GM12878 (cell line): Measurements from ENCODE around the gene PLXNC1. TPM values are rescaled to one million over a fixed set of nuclear protein-coding genes. Genes with fewer than 3 reads are reported as not detected.

Source experiments
- ATAC-seq: fragments of 200-7000 bp; cut with Tn5 transposase; 3 replicates; pipeline ENCODE4 v1.9.1; 2020; ENCODE audit warnings: mild to moderate bottlenecking, moderate library complexity
- BruUV-seq: library from RNA; stranded (reverse); fragments of 400-500 nt; replicated peaks from 2 replicates; lab custom pipeline; 2021; lab: Mats Ljungman, UMichigan
- CTCF ChIA-PET: fragments of 300-600 bp; sonication (Branson Sonifier 250); formaldehyde crosslinking; extraction: SDS; loops from one replicate; lab custom pipeline; 2021; ENCODE audit warnings: inconsistent platforms; lab: Yijun Ruan, JAX
- POLR2A ChIA-PET: fragments of 350-600 bp; formaldehyde crosslinking; extraction: SDS; loops from one replicate; lab custom pipeline; 2021; ENCODE audit warnings: inconsistent platforms; lab: Charles Lee
- RAD21 ChIA-PET: fragments of 300-600 bp; sonication (Branson Sonifier 250); formaldehyde crosslinking; loops from one replicate; lab custom pipeline; 2023; ENCODE audit warnings: antibody characterized with exemption; ENCODE audit not compliant: unreplicated experiment; lab: Charles Lee
- SMC1A ChIA-PET: fragments of 300-600 bp; sonication (Branson Sonifier 250); formaldehyde crosslinking; loops from one replicate; lab custom pipeline; 2023; ENCODE audit not compliant: unreplicated experiment, uncharacterized antibody; lab: Charles Lee
- DNase-seq: peaks from one replicate; pipeline ENCODE4 v3.0.0-alpha.2; 2011; ENCODE audit warnings: low read depth, low spot score
- FAIRE-seq: peaks from 3 replicates; lab custom pipeline; 2011; peaks lifted over from hg19 to GRCh38; lab: Jason Lieb, UNC
- H2AFZ ChIP-seq: 2 replicates; pipeline ENCODE4 v1.6.0; 2011; ENCODE audit warnings: low read depth, low read length, control low read depth; ENCODE audit not compliant: control insufficient read depth
- H3K27ac ChIP-seq: 2 replicates; pipeline ENCODE4 v1.5.1; 2011; ENCODE audit warnings: control low read depth; ENCODE audit not compliant: control insufficient read depth, insufficient read depth
- H3K27me3 ChIP-seq, 2 experiments: replicated peaks in 1 of 2; 2 replicates each; pipeline versions ENCODE4 v1.6.0 to v1.6.1; 2011; ENCODE audit warnings: low read length in 1 of 2; ENCODE audit not compliant: control insufficient read depth in 2 of 2, insufficient read depth in 2 of 2
- H3K36me3 ChIP-seq, 2 experiments: 2 replicates each; pipeline ENCODE4 v1.5.1; 2011; ENCODE audit warnings: low read length in 1 of 2; ENCODE audit not compliant: control insufficient read depth in 2 of 2, insufficient read depth in 2 of 2
- H3K4me1 ChIP-seq: 2 replicates; pipeline ENCODE4 v1.6.1; 2011; ENCODE audit warnings: mild to moderate bottlenecking, low read length, moderate library complexity, mixed read lengths; ENCODE audit not compliant: control insufficient read depth, insufficient read depth
- H3K4me2 ChIP-seq: 2 replicates; pipeline ENCODE4 v1.6.0; 2011; ENCODE audit warnings: control low read depth; ENCODE audit not compliant: control insufficient read depth, insufficient read depth
- H3K4me3 ChIP-seq: fragments of 200-600 bp; sonication (generic); 2 replicates; pipeline ENCODE4 v1.5.1; 2016
- H3K79me2 ChIP-seq: 2 replicates; pipeline ENCODE4 v1.6.0; 2011; ENCODE audit warnings: low read length; ENCODE audit not compliant: control insufficient read depth, insufficient read depth
- H3K9ac ChIP-seq: 2 replicates; pipeline ENCODE4 v1.8.0; 2011; ENCODE audit warnings: low read length, control low read depth, mixed read lengths; ENCODE audit not compliant: control insufficient read depth, insufficient read depth
- H3K9me3 ChIP-seq: replicated peaks from 3 replicates; pipeline ENCODE4 v1.5.1; 2011; ENCODE audit warnings: mild to moderate bottlenecking, low read length; ENCODE audit not compliant: control insufficient read depth, insufficient read depth
- H4K20me1 ChIP-seq: 2 replicates; pipeline ENCODE4 v1.6.0; 2011; ENCODE audit not compliant: control insufficient read depth, insufficient read depth
- NR2F1 ChIP-seq: fragments of 450-650 bp; conservative IDR thresholded peaks from 2 replicates; pipeline ENCODE4 v1.6.1; 2017; ENCODE audit warnings: mild to moderate bottlenecking
- RUNX3 ChIP-seq: IDR thresholded peaks from 2 replicates; pipeline ENCODE4 v1.6.1; 2012; ENCODE audit warnings: low read length, inconsistent platforms
- SMARCA5 ChIP-seq: fragments of 450-650 bp; IDR thresholded peaks from 2 replicates; pipeline ENCODE4 v1.6.1; 2017; ENCODE audit warnings: mild to moderate bottlenecking
- SRF ChIP-seq, 2 experiments: IDR thresholded peaks; 2 replicates each; pipeline ENCODE4 v1.6.1; 2011; ENCODE audit warnings: low read depth in 2 of 2, low read length in 2 of 2, mild to moderate bottlenecking in 1 of 2, moderate library complexity in 1 of 2
- YY1 ChIP-seq: IDR thresholded peaks from 2 replicates; pipeline ENCODE4 v1.6.1; 2011; ENCODE audit warnings: low read depth, mild to moderate bottlenecking, low read length
- WGBS: methylation state at CpG from one replicate; pipeline ENCODE4 v1.1.6; 2016; ENCODE audit warnings: low lambda C conversion rate; ENCODE audit not compliant: insufficient replicate concordance, insufficient coverage; ENCODE audit errors: missing lambda C conversion rate; 5-methylcytosine and 5-hydroxymethylcytosine counted together
- in situ Hi-C: fragments of 300-500 bp; cut with MboI; formaldehyde crosslinking; loops from 9 replicates; pipeline ENCODE4 v1.14.3; 2018; ENCODE audit warnings: mixed read lengths
- intact Hi-C: fragments of 100-400 bp; cut with micrococcal nuclease; formaldehyde crosslinking; loops from one replicate; pipeline ENCODE4 v1.14.2; 2022; ENCODE audit not compliant: unreplicated experiment
- polyA plus RNA-seq, 11 experiments: library from polyadenylated mRNA; depleted of rRNA in 4 of 11; unstranded in 6 of 11; stranded (reverse) in 5 of 11; fragments of >200 nt; fragmentation: Nextera tagmentation in 4 of 11; fragmentation: Illumina TruSeq in 1 of 11; extraction: Ambion mirVana in 4 of 11; extraction: Trizol in 1 of 11; gene quantifications; 1 replicate in 1 of 11; 2 replicates in 10 of 11; pipeline versions ENCODE4 v1.2.1 to v1.2.3, GENCODE V29; 2011 to 2016; ENCODE audit warnings: inconsistent platforms in 2 of 11, missing spikeins in 2 of 11, low read depth in 1 of 11
- total RNA-seq, 4 experiments: library from RNA; depleted of rRNA in 3 of 4; stranded (reverse); fragments of >200 nt in 3 of 4; fragmentation: Illumina TruSeq in 1 of 4; extraction: Trizol in 1 of 4; gene quantifications; 2 replicates each; pipeline versions ENCODE4 v1.2.1 to v1.2.3, GENCODE V29; 2013 to 2021

Gene PLXNC1
- total and polyA plus RNA-seq, 10 of the 15 experiments (the other 5 are each of a cell fraction or from before 2014, with no cell fraction given): 5.2 to 41.2 (median 24.6) TPM

- H3K27ac ChIP-seq: no peak overlapping the region
- no peak overlapping the region for H3K9ac ChIP-seq
- H3K4me1 ChIP-seq: peaks cover 28% of the 10 kb centered on the region
- H4K20me1 ChIP-seq: no peaks in the 10 kb centered on the region
- 25% methylated on average over 1 of the region's 1 CpG for WGBS
- no peak for FAIRE-seq
- BruUV-seq: no TSS peak
- ChIA-PET CTCF (interaction anchor here (0.8 to 1.1 kb wide), 2 partner anchors 12 to 20 kb away, joined by 3 read pairs; no protein-coding TSS in a partner anchor), SMC1A (interaction anchor here (0.9 to 16.3 kb wide), 5 partner anchors 11 to 235 kb away, joined by 3 to 367 read pairs (median 3); partner anchors contain the start of gene PLXNC1), RAD21 (interaction anchor here (1.6 kb wide), 1 partner anchor 18 kb away, joined by 5 read pairs; no protein-coding TSS in a partner anchor), POLR2A (interaction anchor here (0.6 to 2.3 kb wide), 2 partner anchors 18 to 37 kb away, joined by 3 to 6 read pairs; no protein-coding TSS in a partner anchor)
- peaks cover 5% of the 10 kb centered on the region for H3K79me2 ChIP-seq
- TF ChIP-seq RUNX3: peak; percentile 58
- no peak for TF ChIP-seq YY1
- peak; percentile 61 for TF ChIP-seq NR2F1
- no peaks in the 10 kb centered on the region for H3K9me3 ChIP-seq
- no peak overlapping the region for H3K4me2 ChIP-seq
- no peak for DNase-seq
- H2AFZ ChIP-seq: no peak overlapping the region
- in situ Hi-C loops (no loop called here), intact Hi-C loops (no loop called here)
- H3K36me3 ChIP-seq: peaks cover 7 to 13% of the 10 kb centered on the region in 2 experiments
- no peaks in the 10 kb centered on the region for H3K27me3 ChIP-seq
- no peak for ATAC-seq
- no peak overlapping the region for H3K4me3 ChIP-seq
Observed at GRCh38 chr12:94169495-94169894, 21.1 kb downstream of the PLXNC1 start.

GRCh38 chr12:94169966-94170689, 21.8 kb downstream of the PLXNC1 start:
- H3K27ac ChIP-seq: no peak overlapping the region
- H3K4me2 ChIP-seq: no peak overlapping the region
- H3K9ac ChIP-seq: no peak overlapping the region
- POLR2A ChIA-PET: interaction anchor here (0.6 kb wide), 1 partner anchor 36 kb away, joined by 3 read pairs; no protein-coding TSS in a partner anchor
- 84% methylated on average over 6 of the region's 6 CpGs for WGBS
- FAIRE-seq: no peak
- RAD21 ChIA-PET: interaction anchor here (0.6 to 1.6 kb wide), 2 partner anchors 18 to 92 kb away, joined by 3 to 5 read pairs; no protein-coding TSS in a partner anchor
- peaks cover 6% of the 10 kb centered on the region for H3K79me2 ChIP-seq
- intact Hi-C loops: no loop called here
- H2AFZ ChIP-seq: no peak overlapping the region
- BruUV-seq: no TSS peak
- no peaks in the 10 kb centered on the region for H3K9me3 ChIP-seq
- no peak for TF ChIP-seq SRF (IDR thresholded peaks at IDR 0.05; ENCODE audit: low read depth in 2 of 2, low read length in 2 of 2)
- TF ChIP-seq SMARCA5: peak; percentile 50; the same call in 1 of the 2 replicates
- peaks cover 7 to 13% of the 10 kb centered on the region in 2 experiments for H3K36me3 ChIP-seq
- H3K4me3 ChIP-seq: no peak overlapping the region
- in situ Hi-C loops: no loop called here
- SMC1A ChIA-PET: interaction anchor here (0.6 to 16.3 kb wide), 7 partner anchors 12 to 235 kb away, joined by 3 to 367 read pairs (median 3); partner anchors contain the start of gene PLXNC1
- H3K27me3 ChIP-seq: no peaks in the 10 kb centered on the region
- H3K4me1 ChIP-seq: peaks cover 35% of the 10 kb centered on the region
- no peak for ATAC-seq
- H4K20me1 ChIP-seq: no peaks in the 10 kb centered on the region
- CTCF ChIA-PET: interaction anchor here (0.8 to 1.1 kb wide), 2 partner anchors 12 to 21 kb away, joined by 3 read pairs; no protein-coding TSS in a partner anchor
- no peak for DNase-seq
